HG03520 (cell line): Measurements from ENCODE around the gene ITSN1.
"Not testable (repeated sequence)": the region's sequence is repeated elsewhere in the genome, so short reads cannot be mapped to it uniquely, and the experiment has no call there.

Experiments
- ATAC-seq: cut with Tn5 transposase; IDR thresholded peaks from one replicate; pipeline ENCODE4 v1.9.1; 2021; ENCODE audit warnings: mild to moderate bottlenecking, moderate library complexity; ENCODE audit not compliant: unreplicated experiment

Gene ITSN1

GRCh38 chr21:33729139-33729538 lies 86.8 kb downstream of the ITSN1 start:
- not testable (repeated sequence) for ATAC-seq

DNA sequence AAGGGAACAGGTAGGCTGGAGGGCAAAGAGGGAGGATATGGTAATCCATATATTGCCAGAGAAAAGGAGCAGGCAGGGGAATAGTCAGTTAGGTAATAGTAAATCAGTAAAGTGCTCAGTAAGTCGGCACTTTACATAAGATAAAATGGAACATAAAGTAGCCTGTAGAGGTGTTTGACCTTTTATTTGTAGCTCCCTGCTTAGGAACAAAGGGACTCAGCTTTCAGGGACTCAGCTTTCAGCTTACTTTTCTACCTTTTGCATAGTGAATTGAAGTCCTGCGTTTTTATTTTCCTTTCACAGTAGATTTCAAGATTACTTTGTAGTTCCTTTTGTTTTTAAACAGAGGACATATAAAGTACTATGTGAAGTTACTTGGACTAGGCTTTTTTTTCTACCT lies 87.3 kb downstream of the ITSN1 start:
- ATAC-seq, result no peak

GRCh38 chr21:33731447-33731846 lies 89.1 kb downstream of the ITSN1 start:
- ATAC-seq, result no peak

- ATAC-seq, result no peak
Measured at GRCh38 chr21:33732038-33732437, 89.7 kb downstream of the ITSN1 start.

GRCh38 chr21:33733601-33734000 lies 91.3 kb downstream of the ITSN1 start:
- ATAC-seq, result no peak

GRCh38 chr21:33734291-33734690 lies 92.0 kb downstream of the ITSN1 start:
- ATAC-seq, result no peak

- ATAC-seq, result no peak
Measured at GRCh38 chr21:33734818-33735217, 92.5 kb downstream of the ITSN1 start.

GRCh38 chr21:33736569-33736968 lies 94.3 kb downstream of the ITSN1 start:
- no peak for ATAC-seq

DNA sequence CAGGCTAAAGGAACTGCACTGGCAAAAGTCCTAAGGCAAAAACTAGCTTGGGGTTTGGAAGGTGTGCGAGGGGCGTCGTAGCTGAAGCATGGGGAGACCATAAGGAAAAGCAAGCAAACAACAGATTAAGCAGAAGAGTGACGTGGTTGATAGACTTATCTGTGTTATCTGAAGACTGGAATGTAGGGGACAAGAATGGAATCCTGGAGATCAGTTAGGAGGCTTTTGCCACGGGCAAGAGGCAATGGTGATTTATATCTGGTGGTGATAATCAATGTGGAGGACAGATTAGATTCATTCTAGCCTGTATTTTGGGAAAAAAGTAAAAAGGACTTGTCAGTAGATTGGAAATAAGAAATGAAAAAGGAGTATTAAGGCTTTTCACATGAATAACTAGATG lies 97.4 kb downstream of the ITSN1 start:
- no peak for ATAC-seq

- no peak for ATAC-seq
Measured at GRCh38 chr21:33747420-33747819, 105.1 kb downstream of the ITSN1 start.

- no peak for ATAC-seq
Measured at GRCh38 chr21:33748903-33749302, 106.6 kb downstream of the ITSN1 start.

GRCh38 chr21:33750017-33750416 lies 107.7 kb downstream of the ITSN1 start:
- no peak for ATAC-seq

- ATAC-seq, result no peak
Measured at GRCh38 chr21:33751120-33751519, 108.8 kb downstream of the ITSN1 start.

GRCh38 chr21:33751533-33751932 lies 109.2 kb downstream of the ITSN1 start:
- no peak for ATAC-seq

- no peak for ATAC-seq
Measured at GRCh38 chr21:33752260-33752659, 110.0 kb downstream of the ITSN1 start.

DNA sequence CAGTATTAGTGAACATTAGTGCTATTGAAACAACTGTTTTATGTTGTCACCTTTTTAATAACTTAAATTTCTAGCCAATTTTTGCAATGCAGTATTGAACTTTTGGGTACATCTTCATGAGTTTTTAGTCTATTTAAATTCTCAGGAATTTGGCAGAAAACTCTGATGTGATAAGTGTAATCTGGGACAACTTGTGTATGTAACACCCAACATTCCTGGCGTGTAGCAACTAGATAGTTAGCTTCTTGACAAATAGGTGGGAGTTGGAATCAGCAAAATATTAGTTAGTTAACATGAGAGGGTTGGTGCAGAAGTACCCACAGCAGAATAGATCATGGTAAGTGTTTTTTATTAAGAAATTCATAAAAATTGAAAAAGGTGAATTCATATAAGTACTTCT lies 111.6 kb downstream of the ITSN1 start:
- no peak for ATAC-seq

- ATAC-seq, result no peak
Measured at GRCh38 chr21:33754481-33754880, 112.2 kb downstream of the ITSN1 start.

GRCh38 chr21:33755354-33755753 lies 113.1 kb downstream of the ITSN1 start:
- ATAC-seq, result no peak

DNA sequence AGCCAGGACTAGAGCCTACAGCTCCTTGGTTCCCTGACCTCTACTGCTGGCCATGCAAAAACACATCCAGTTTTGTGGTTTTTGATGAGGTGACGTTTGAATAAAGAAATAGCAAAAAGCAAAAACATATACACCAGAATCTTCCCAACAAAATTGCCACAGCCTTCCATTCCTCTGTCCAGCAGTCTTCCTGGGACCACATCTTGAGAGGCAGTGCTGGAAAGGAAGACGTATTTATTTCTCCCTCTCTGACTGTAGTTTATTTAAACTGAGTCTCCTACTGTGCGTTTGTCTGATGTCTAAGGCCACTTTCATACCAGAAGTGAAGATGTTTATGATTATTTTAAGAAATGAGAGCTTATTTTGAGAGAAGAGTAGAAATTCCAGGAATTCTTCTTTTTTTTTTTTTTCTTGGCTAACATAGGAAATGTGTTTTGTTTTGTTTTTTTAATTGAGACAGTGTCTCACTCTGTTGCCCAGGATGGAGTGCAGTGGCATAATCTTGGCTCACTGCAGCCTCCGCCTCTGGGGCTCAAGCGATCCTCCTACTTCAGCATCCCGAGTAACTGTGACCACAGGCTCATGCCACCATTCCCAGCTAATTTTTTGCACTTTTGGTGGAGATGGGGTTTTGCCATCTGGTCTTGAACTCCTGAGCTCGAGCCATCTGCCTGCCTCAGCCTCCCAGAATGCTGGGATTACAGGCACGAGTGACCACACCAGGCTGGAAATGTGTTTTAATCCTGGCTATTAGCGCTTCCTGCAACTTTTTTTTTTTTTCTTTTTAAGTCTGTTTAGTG lies 118.5 kb downstream of the ITSN1 start:
- ATAC-seq, result no peak

DNA sequence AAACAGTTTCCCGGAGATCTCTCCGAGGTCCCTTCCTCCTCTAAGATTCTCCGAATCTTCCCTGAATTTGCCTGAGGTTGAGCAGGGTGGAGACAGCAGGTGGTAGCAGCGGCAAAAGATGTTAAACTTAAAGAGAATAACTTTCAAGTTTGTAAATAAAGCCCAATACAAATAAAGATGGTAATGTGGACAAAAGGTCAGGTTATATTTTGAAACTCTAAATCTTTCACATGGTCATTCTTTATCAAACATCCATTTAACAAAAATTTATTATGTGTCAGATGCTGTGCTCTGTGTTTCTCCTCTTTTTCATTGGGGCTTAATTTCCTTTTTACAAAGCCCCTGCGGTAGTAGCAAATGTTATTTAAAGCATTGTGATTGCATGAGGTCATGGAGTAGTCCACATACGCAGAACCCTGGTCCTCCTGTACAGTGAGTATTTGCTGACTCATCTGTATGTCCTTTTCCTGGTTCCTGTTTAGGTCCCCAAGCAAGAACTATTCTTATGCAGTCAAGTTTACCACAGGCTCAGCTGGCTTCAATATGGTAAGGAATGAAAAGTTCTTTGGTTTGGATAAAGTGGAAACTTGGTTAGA lies 119.2 kb downstream of the ITSN1 start:
- ATAC-seq, result no peak

DNA sequence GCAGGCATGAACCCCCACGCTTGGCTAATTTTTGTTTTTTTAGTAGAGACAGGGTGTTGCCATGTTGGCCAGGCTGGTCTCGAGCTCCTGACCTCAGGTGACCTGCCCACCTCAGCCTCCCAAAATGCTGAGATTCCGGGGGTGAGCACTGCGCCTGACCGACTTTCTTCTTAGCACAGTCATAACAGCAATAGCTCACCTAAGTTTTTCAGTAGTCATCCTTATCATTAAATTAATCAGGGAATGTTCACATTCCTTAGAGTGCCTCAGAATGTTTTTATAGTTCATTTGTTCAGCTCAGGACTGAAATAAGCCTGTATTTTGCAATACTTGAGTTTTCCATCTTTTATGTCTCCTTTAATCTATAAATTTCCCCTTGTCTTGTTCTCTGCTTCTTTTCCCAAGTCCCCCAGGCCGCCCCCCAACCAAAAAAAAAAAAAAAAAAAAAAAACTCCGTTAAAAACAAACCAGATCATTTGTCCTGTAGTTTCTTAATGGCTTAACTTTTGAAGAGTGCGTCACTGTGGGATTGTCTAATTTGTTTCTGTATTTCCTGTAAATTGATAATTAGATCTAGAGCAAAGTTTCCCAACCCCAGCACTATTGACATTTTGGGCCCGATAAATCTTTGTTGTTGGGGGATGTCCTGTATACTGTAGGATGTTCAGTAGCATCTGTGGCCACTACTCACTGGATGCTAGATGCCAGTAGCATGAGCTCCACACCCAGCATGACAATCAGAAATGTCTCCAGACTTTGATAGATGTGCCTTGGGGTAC lies 120.7 kb downstream of the ITSN1 start:
- no peak for ATAC-seq

DNA sequence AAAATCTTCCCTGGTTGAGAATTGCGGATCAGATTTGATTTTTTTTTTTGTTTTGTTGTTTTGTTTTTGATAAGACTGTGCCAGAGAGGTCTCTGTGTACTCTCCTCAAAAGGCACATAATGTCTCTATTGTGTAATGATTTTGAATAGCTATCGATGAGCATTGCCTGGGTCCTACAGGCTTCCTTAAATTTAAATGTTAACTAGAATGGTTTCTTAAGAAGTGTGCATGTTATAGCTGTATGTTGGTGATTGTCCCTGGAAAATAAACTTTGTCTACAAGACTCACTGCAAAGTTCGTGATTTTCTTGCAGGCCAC lies 121.2 kb downstream of the ITSN1 start:
- ATAC-seq, result no peak
